GM18867 (cell line): ENCODE results near the gene GLT6D1.

Source experiments
- ATAC-seq: cut with Tn5 transposase; IDR thresholded peaks from one replicate; pipeline ENCODE4 v1.9.1; 2021; ENCODE audit warnings: mild to moderate bottlenecking, moderate library complexity; ENCODE audit not compliant: unreplicated experiment

The GLT6D1 gene

GRCh38 chr9:135588371-135588770 lies 51.0 kb downstream of the GLT6D1 start:
- ATAC-seq, result no peak

GRCh38 chr9:135587658-135588057 lies 51.7 kb downstream of the GLT6D1 start:
- no peak for ATAC-seq

GRCh38 chr9:135586601-135587109 lies 52.7 kb downstream of the GLT6D1 start:
- no peak for ATAC-seq

GRCh38 chr9:135584934-135585333 lies 54.4 kb downstream of the GLT6D1 start:
- no peak for ATAC-seq

GRCh38 chr9:135584371-135584770 lies 55.0 kb downstream of the GLT6D1 start:
- ATAC-seq, result no peak

GRCh38 chr9:135583688-135584011 lies 55.7 kb downstream of the GLT6D1 start:
- no peak for ATAC-seq

GRCh38 chr9:135582966-135583687 lies 56.2 kb downstream of the GLT6D1 start:
- ATAC-seq, result no peak

- ATAC-seq, result no peak
Observed at GRCh38 chr9:135582541-135582940, 56.8 kb downstream of the GLT6D1 start.

GRCh38 chr9:135581636-135582426 lies 57.5 kb downstream of the GLT6D1 start:
- no peak for ATAC-seq

GRCh38 chr9:135580664-135581380 lies 58.5 kb downstream of the GLT6D1 start:
- no peak for ATAC-seq

- no peak for ATAC-seq
Observed at GRCh38 chr9:135579889-135580660, 59.3 kb downstream of the GLT6D1 start.

- ATAC-seq, result no peak
Observed at GRCh38 chr9:135579356-135579755, 60.0 kb downstream of the GLT6D1 start.

- ATAC-seq, result no peak
Observed at GRCh38 chr9:135577256-135577655, 62.1 kb downstream of the GLT6D1 start.

GRCh38 chr9:135575995-135576631 lies 63.2 kb downstream of the GLT6D1 start:
- no peak for ATAC-seq

- no peak for ATAC-seq
Observed at GRCh38 chr9:135574943-135575342, 64.4 kb downstream of the GLT6D1 start.

- no peak for ATAC-seq
Observed at GRCh38 chr9:135574331-135574730, 65.0 kb downstream of the GLT6D1 start.
